GM21619 (cell line): ENCODE data around the gene PCNT.
"Not testable (repeated sequence)": the region's sequence is repeated elsewhere in the genome, so short reads cannot be mapped to it uniquely, and the experiment has no call there.

Experiments
- ATAC-seq: cut with Tn5 transposase; IDR thresholded peaks from one replicate; pipeline ENCODE4 v1.9.1; 2021; ENCODE audit not compliant: unreplicated experiment

The PCNT gene

GRCh38 chr21:46425041-46425440 lies 101.1 kb downstream of the PCNT start:
- no peak for ATAC-seq

- no peak for ATAC-seq
Observed at GRCh38 chr21:46425571-46425970, 101.6 kb downstream of the PCNT start.

GRCh38 chr21:46426313-46427046 lies 102.5 kb downstream of the PCNT start:
- ATAC-seq = no peak

GRCh38 chr21:46427516-46427915 lies 103.6 kb downstream of the PCNT start:
- ATAC-seq = no peak

- no peak for ATAC-seq
Observed at GRCh38 chr21:46428286-46428685, 104.3 kb downstream of the PCNT start.

GRCh38 chr21:46428987-46429710 lies 105.2 kb downstream of the PCNT start:
- no peak for ATAC-seq

GRCh38 chr21:46429754-46430681 lies 106.1 kb downstream of the PCNT start:
- ATAC-seq = no peak

GRCh38 chr21:46431448-46431847 lies 107.5 kb downstream of the PCNT start:
- no peak for ATAC-seq

GRCh38 chr21:46431884-46432488 lies 108.0 kb downstream of the PCNT start:
- no peak for ATAC-seq

- not testable (repeated sequence) for ATAC-seq
Observed at GRCh38 chr21:46433116-46433515, 109.2 kb downstream of the PCNT start.

GRCh38 chr21:46434322-46434958 lies 110.5 kb downstream of the PCNT start:
- ATAC-seq = no peak

GRCh38 chr21:46435786-46436227 lies 111.9 kb downstream of the PCNT start:
- no peak for ATAC-seq

GRCh38 chr21:46436621-46437020 lies 112.7 kb downstream of the PCNT start:
- no peak for ATAC-seq

- no peak for ATAC-seq
Observed at GRCh38 chr21:46437096-46437498, 113.1 kb downstream of the PCNT start.

- ATAC-seq = no peak
Observed at GRCh38 chr21:46437511-46437910, 113.6 kb downstream of the PCNT start.

- no peak for ATAC-seq
Observed at GRCh38 chr21:46438241-46438640, 114.3 kb downstream of the PCNT start.

GRCh38 chr21:46439906-46440305 lies 116.0 kb downstream of the PCNT start:
- ATAC-seq = no peak

GRCh38 chr21:46441331-46441730 lies 117.4 kb downstream of the PCNT start:
- no peak for ATAC-seq

- ATAC-seq = no peak
Observed at GRCh38 chr21:46441961-46442498, 118.1 kb downstream of the PCNT start.

- no peak for ATAC-seq
Observed at GRCh38 chr21:46442938-46443337, 119.0 kb downstream of the PCNT start.
